Neural cell (in vitro differentiated cells): ENCODE measurements around the gene NPTXR. TPM values are rescaled to one million over a fixed set of nuclear protein-coding genes. Genes with fewer than 3 reads are reported as not detected.

Experiments
- H2AFZ ChIP-seq: fragments of 200-600, 300-800 bp; sonication (generic), shearing (Covaris generic); 2 replicates; pipeline ENCODE4 v1.6.0; 2014; ENCODE audit warnings: low read depth, mild to moderate bottlenecking, antibody characterized with exemption, low read length, moderate library complexity
- H3F3A ChIP-seq: fragments of 200-600 bp; shearing (Covaris generic); 2 replicates; pipeline ENCODE4 v1.6.1; 2016; ENCODE audit warnings: mild to moderate bottlenecking, moderate library complexity, mixed read lengths, antibody characterized with exemption, low read length; ENCODE audit not compliant: insufficient read depth, poor library complexity, severe bottlenecking
- H3K27ac ChIP-seq: fragments of 200-600, 300-800 bp; sonication (generic), shearing (Covaris generic); 2 replicates; pipeline ENCODE4 v1.5.1; 2014; ENCODE audit warnings: mild to moderate bottlenecking, low read length, moderate library complexity
- H3K27me3 ChIP-seq: fragments of 300-800, 200-600 bp; sonication (generic), shearing (Covaris generic); 2 replicates; pipeline ENCODE4 v1.6.0; 2014; ENCODE audit warnings: mild to moderate bottlenecking, low read depth, low read length, moderate library complexity; ENCODE audit not compliant: insufficient read depth
- H3K36me3 ChIP-seq: fragments of 300-800, 200-600 bp; sonication (generic), shearing (Covaris generic); 2 replicates; pipeline ENCODE4 v1.5.1; 2014; ENCODE audit warnings: mild to moderate bottlenecking, antibody characterized with exemption, low read length, moderate library complexity; ENCODE audit not compliant: insufficient read depth
- H3K4me2 ChIP-seq: fragments of 300-800, 200-600 bp; sonication (generic), shearing (Covaris generic); 2 replicates; pipeline ENCODE4 v1.6.0; 2014; ENCODE audit warnings: mild to moderate bottlenecking, low read length
- H3K4me3 ChIP-seq: fragments of 300-800, 200-600 bp; sonication (generic), shearing (Covaris generic); 2 replicates; pipeline ENCODE4 v1.5.1; 2014; ENCODE audit warnings: mild to moderate bottlenecking, low read length, moderate library complexity
- H3K79me2 ChIP-seq: fragments of 200-600 bp; shearing (Covaris generic); replicated peaks from 2 replicates; pipeline ENCODE4 v1.6.0; 2014; ENCODE audit warnings: mild to moderate bottlenecking, low read length, moderate library complexity; ENCODE audit not compliant: insufficient read depth
- H3K9ac ChIP-seq: fragments of 300-800, 200-600 bp; sonication (generic), shearing (Covaris generic); 2 replicates; pipeline ENCODE4 v1.6.1; 2016; ENCODE audit warnings: mild to moderate bottlenecking, low read length, mixed read lengths
- H3K9me2 ChIP-seq: fragments of 200-600 bp; shearing (Covaris generic); 2 replicates; pipeline ENCODE4 v1.6.1; 2016; ENCODE audit warnings: mild to moderate bottlenecking, low read length, mixed read lengths; ENCODE audit not compliant: insufficient read depth
- H3K9me3 ChIP-seq: fragments of 200-600, 300-800 bp; sonication (generic), shearing (Covaris generic); 2 replicates; pipeline ENCODE4 v1.6.1; 2016; ENCODE audit warnings: mild to moderate bottlenecking, mixed run types, low read length, moderate library complexity, mixed read lengths
- H4K20me1 ChIP-seq: fragments of 200-600 bp; shearing (Covaris generic); 2 replicates; pipeline ENCODE4 v1.6.1; 2016; ENCODE audit warnings: mild to moderate bottlenecking, mixed run types; ENCODE audit not compliant: insufficient read depth
- CTCF ChIP-seq: fragments of 450-650 bp; IDR thresholded peaks from 2 replicates; pipeline ENCODE4 v1.5.1; 2014; ENCODE audit warnings: antibody characterized with exemption, mild to moderate bottlenecking, moderate library complexity; ENCODE audit not compliant: poor library complexity, severe bottlenecking
- EP300 ChIP-seq: fragments of 450-650 bp; conservative IDR thresholded peaks from 2 replicates; pipeline ENCODE4 v1.6.1; 2014; ENCODE audit warnings: antibody characterized with exemption, mild to moderate bottlenecking, moderate library complexity; ENCODE audit not compliant: poor library complexity, severe bottlenecking
- EZH2 ChIP-seq: fragments of 200-600, 300-800 bp; shearing (Covaris generic), sonication (generic); IDR thresholded peaks from 2 replicates; pipeline ENCODE4 v1.6.1; 2014; ENCODE audit warnings: antibody characterized with exemption, low read length, borderline replicate concordance, mild to moderate bottlenecking; ENCODE audit not compliant: insufficient read depth, poor library complexity, severe bottlenecking
- MXI1 ChIP-seq: fragments of 450-650 bp; conservative IDR thresholded peaks from 2 replicates; pipeline ENCODE4 v1.6.1; 2014; ENCODE audit warnings: antibody characterized with exemption, mild to moderate bottlenecking; ENCODE audit not compliant: poor library complexity, severe bottlenecking
- POLR2AphosphoS5 ChIP-seq: IDR thresholded peaks from 2 replicates; pipeline ENCODE4 v1.6.1; 2012
- RAD21 ChIP-seq: fragments of 450-650 bp; conservative IDR thresholded peaks from 2 replicates; pipeline ENCODE4 v1.6.1; 2014; ENCODE audit warnings: antibody characterized with exemption, mild to moderate bottlenecking, moderate library complexity
- REST ChIP-seq: IDR thresholded peaks from 2 replicates; pipeline ENCODE4 v1.6.1; 2012; ENCODE audit warnings: borderline replicate concordance
- SMC3 ChIP-seq: fragments of 450-650 bp; conservative IDR thresholded peaks from 2 replicates; pipeline ENCODE4 v1.6.1; 2014; ENCODE audit warnings: antibody characterized with exemption, mild to moderate bottlenecking, moderate library complexity; ENCODE audit not compliant: poor library complexity
- TAF1 ChIP-seq: IDR thresholded peaks from 2 replicates; pipeline ENCODE4 v1.6.1; 2012; ENCODE audit warnings: low read depth
- polyA plus RNA-seq: library from polyadenylated mRNA; depleted of rRNA; stranded (reverse); fragments of >200 nt; gene quantifications from 2 replicates; pipeline ENCODE4 v1.2.3, GENCODE V29; 2014

The NPTXR gene
- polyA plus RNA-seq, 1 donor from 2014 or later: 17.0 TPM

- Histone ChIP-seq H3K9me2 (no peaks in the 10 kb centered on the region), H4K20me1 (no peaks in the 10 kb centered on the region), H3K27me3 (no peaks in the 10 kb centered on the region), H3K79me2 (peaks cover 18% of the 10 kb centered on the region), H3F3A (no peaks in the 10 kb centered on the region), H3K36me3 (no peaks in the 10 kb centered on the region), H2AFZ (no peak overlapping the region), H3K9ac (peak overlapping the region; percentile 65), H3K4me2 (no peak overlapping the region), H3K27ac (peak overlapping the region; percentile 93), H3K4me3 (peak overlapping the region; percentile 80), H3K9me3 (no peaks in the 10 kb centered on the region)
- TF ChIP-seq POLR2AphosphoS5 (no peak), SMC3 (no peak), EP300 (no peak), TAF1 (no peak), REST (no peak), RAD21 (no peak), EZH2 (no peak), CTCF (no peak), MXI1 (no peak)
These were observed 3.7 kb downstream of the NPTXR start for GRCh38 chr22:38840129-38840528.

- Histone ChIP-seq H3K9ac (peak overlapping the region; percentile 65), H3K9me2 (no peaks in the 10 kb centered on the region), H3K36me3 (no peaks in the 10 kb centered on the region), H4K20me1 (no peaks in the 10 kb centered on the region), H3K4me3 (peak overlapping the region; percentile 80), H3K27ac (peak overlapping the region; percentile 93), H3K4me2 (no peak overlapping the region), H3K9me3 (no peaks in the 10 kb centered on the region), H3F3A (no peaks in the 10 kb centered on the region), H3K79me2 (peaks cover 18% of the 10 kb centered on the region), H3K27me3 (no peaks in the 10 kb centered on the region), H2AFZ (no peak overlapping the region)
- TF ChIP-seq SMC3 (no peak), REST (peak; percentile 36), MXI1 (no peak), TAF1 (no peak), POLR2AphosphoS5 (peak; percentile 19), EZH2 (no peak), CTCF (no peak), RAD21 (no peak), EP300 (peak; percentile 28)
These were observed 4.1 kb downstream of the NPTXR start for GRCh38 chr22:38839686-38840085.
